Calu3 (cell line): ENCODE results near the gene PRKN. TPM values are rescaled to one million over a fixed set of nuclear protein-coding genes. Genes with fewer than 3 reads are reported as not detected.

ENCODE experiments used
- BruUV-seq: library from RNA; stranded (reverse); fragments of 400-500 nt; replicated peaks from 2 replicates; lab custom pipeline; 2021; lab: Mats Ljungman, UMichigan
- CTCF ChIA-PET: fragments of 300-600 bp; sonication (Branson Sonifier 250); formaldehyde crosslinking; loops from one replicate; lab custom pipeline; 2022; ENCODE audit warnings: antibody characterized with exemption; lab: Charles Lee
- DNase-seq: peaks from one replicate; pipeline ENCODE4 v3.0.0; 2022
- H3K27ac Mint-ChIP-seq: one replicate; pipeline ENCODE4 v1.8.0; 2022; ENCODE audit warnings: mixed read lengths; ENCODE audit not compliant: unreplicated experiment
- H3K27me3 Mint-ChIP-seq: one replicate; pipeline ENCODE4 v1.8.0; 2022; ENCODE audit warnings: mixed read lengths; ENCODE audit not compliant: unreplicated experiment
- H3K36me3 Mint-ChIP-seq: one replicate; pipeline ENCODE4 v1.8.0; 2022; ENCODE audit warnings: mild to moderate bottlenecking, moderate library complexity, mixed read lengths; ENCODE audit not compliant: insufficient read depth, unreplicated experiment
- H3K4me1 Mint-ChIP-seq: one replicate; pipeline ENCODE4 v1.8.0; 2022; ENCODE audit warnings: mild to moderate bottlenecking, low read depth, mixed read lengths; ENCODE audit not compliant: unreplicated experiment
- H3K4me3 Mint-ChIP-seq: one replicate; pipeline ENCODE4 v1.8.0; 2022; ENCODE audit warnings: mild to moderate bottlenecking, low read depth, moderate library complexity, mixed read lengths; ENCODE audit not compliant: unreplicated experiment
- H3K9me3 Mint-ChIP-seq: one replicate; pipeline ENCODE4 v1.8.0; 2022; ENCODE audit warnings: low read depth, mixed read lengths; ENCODE audit not compliant: unreplicated experiment
- intact Hi-C: fragments of 100-400 bp; cut with micrococcal nuclease; formaldehyde crosslinking; loops from one replicate; pipeline ENCODE4 v1.10.0; 2022; ENCODE audit not compliant: unreplicated experiment
- total RNA-seq: library from RNA; stranded (reverse); gene quantifications from 2 replicates; pipeline ENCODE4 v1.2.3, GENCODE V29; 2022
- TF ChIP-seq, protein P1 (sequence below): fragments of 200-600 bp; IDR thresholded peaks from one replicate; pipeline ENCODE4 v1.8.0; 2022; ENCODE audit warnings: antibody characterized with exemption; ENCODE audit not compliant: unreplicated experiment

The PRKN gene
- total RNA-seq, 1 experiment from 2014 or later = 3.8 TPM

GRCh38 chr6:161344626-161345025 is 1382.9 kb downstream of the PRKN start:
- CTCF ChIA-PET = no interaction called here
- TF ChIP-seq, protein P1, sequence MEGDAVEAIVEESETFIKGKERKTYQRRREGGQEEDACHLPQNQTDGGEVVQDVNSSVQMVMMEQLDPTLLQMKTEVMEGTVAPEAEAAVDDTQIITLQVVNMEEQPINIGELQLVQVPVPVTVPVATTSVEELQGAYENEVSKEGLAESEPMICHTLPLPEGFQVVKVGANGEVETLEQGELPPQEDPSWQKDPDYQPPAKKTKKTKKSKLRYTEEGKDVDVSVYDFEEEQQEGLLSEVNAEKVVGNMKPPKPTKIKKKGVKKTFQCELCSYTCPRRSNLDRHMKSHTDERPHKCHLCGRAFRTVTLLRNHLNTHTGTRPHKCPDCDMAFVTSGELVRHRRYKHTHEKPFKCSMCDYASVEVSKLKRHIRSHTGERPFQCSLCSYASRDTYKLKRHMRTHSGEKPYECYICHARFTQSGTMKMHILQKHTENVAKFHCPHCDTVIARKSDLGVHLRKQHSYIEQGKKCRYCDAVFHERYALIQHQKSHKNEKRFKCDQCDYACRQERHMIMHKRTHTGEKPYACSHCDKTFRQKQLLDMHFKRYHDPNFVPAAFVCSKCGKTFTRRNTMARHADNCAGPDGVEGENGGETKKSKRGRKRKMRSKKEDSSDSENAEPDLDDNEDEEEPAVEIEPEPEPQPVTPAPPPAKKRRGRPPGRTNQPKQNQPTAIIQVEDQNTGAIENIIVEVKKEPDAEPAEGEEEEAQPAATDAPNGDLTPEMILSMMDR = no peak
- H3K27ac Mint-ChIP-seq = no peak overlapping the region
- intact Hi-C loops = no loop called here
- no peaks in the 10 kb centered on the region for H3K27me3 Mint-ChIP-seq
- no peak for DNase-seq
- H3K9me3 Mint-ChIP-seq = no peaks in the 10 kb centered on the region
- no TSS peak for BruUV-seq
- H3K36me3 Mint-ChIP-seq = peaks cover 5% of the 10 kb centered on the region
- no peaks in the 10 kb centered on the region for H3K4me1 Mint-ChIP-seq
- H3K4me3 Mint-ChIP-seq = no peak overlapping the region

DNA sequence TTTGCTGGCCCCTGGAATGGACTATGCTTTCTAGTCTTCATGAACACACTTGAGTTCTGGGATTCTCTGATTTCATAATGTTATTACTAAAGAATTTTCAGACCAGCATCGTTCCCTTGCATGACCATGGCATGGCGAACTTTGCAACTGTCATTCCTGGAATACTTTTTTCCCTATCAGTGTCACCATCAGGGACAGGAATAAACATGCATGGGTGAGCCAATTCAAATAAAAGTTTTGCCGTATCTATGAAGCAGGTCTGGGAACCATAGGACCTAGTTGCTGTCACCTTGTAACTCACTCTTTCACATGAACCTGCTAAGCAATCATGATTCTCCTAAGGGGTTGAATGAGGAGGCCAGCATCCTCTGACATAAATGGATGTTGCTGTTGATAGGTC is 1385.5 kb downstream of the PRKN start:
- intact Hi-C loops = no loop called here
- H3K9me3 Mint-ChIP-seq = no peaks in the 10 kb centered on the region
- H3K4me3 Mint-ChIP-seq = no peak overlapping the region
- TF ChIP-seq, protein P1 = no peak
- no peak overlapping the region for H3K27ac Mint-ChIP-seq
- H3K27me3 Mint-ChIP-seq = no peaks in the 10 kb centered on the region
- CTCF ChIA-PET = no interaction called here
- H3K36me3 Mint-ChIP-seq = peaks cover 5% of the 10 kb centered on the region
- no peak for DNase-seq
- no peaks in the 10 kb centered on the region for H3K4me1 Mint-ChIP-seq
- no TSS peak for BruUV-seq

- H3K4me3 Mint-ChIP-seq = no peak overlapping the region
- no peaks in the 10 kb centered on the region for H3K9me3 Mint-ChIP-seq
- H3K27ac Mint-ChIP-seq = no peak overlapping the region
- TF ChIP-seq, protein P1 = no peak
- H3K4me1 Mint-ChIP-seq = no peaks in the 10 kb centered on the region
- intact Hi-C loops = no loop called here
- H3K36me3 Mint-ChIP-seq = peaks cover 3% of the 10 kb centered on the region
- no peak for DNase-seq
- BruUV-seq = no TSS peak
- no peaks in the 10 kb centered on the region for H3K27me3 Mint-ChIP-seq
- CTCF ChIA-PET = no interaction called here
Measured at GRCh38 chr6:161341638-161342037, 1385.9 kb downstream of the PRKN start.

GRCh38 chr6:161338015-161338414 is 1389.6 kb downstream of the PRKN start:
- H3K4me3 Mint-ChIP-seq = no peak overlapping the region
- no TSS peak for BruUV-seq
- intact Hi-C loops = no loop called here
- no peak for DNase-seq
- H3K36me3 Mint-ChIP-seq = no peaks in the 10 kb centered on the region
- no peaks in the 10 kb centered on the region for H3K27me3 Mint-ChIP-seq
- no peaks in the 10 kb centered on the region for H3K4me1 Mint-ChIP-seq
- TF ChIP-seq, protein P1 = no peak
- no peaks in the 10 kb centered on the region for H3K9me3 Mint-ChIP-seq
- CTCF ChIA-PET = no interaction called here
- no peak overlapping the region for H3K27ac Mint-ChIP-seq

- no TSS peak for BruUV-seq
- Mint-ChIP-seq H3K4me1 (no peaks in the 10 kb centered on the region), H3K4me3 (no peak overlapping the region), H3K36me3 (no peaks in the 10 kb centered on the region), H3K9me3 (no peaks in the 10 kb centered on the region), H3K27ac (no peak overlapping the region), H3K27me3 (no peaks in the 10 kb centered on the region)
- DNase-seq = no peak
- intact Hi-C loops = no loop called here
- CTCF ChIA-PET = no interaction called here
- TF ChIP-seq, protein P1 = no peak
Measured at GRCh38 chr6:161336479-161336878, 1391.1 kb downstream of the PRKN start.
